Vagina (tissue), 2 donors: ENCODE data around the gene PPP4C.

Source experiments
- CTCF ChIP-seq, 3 experiments: fragments of 450-650 bp in 2 of 3; fragments of 200-600 bp in 1 of 3; sonication (generic) in 1 of 3; IDR thresholded peaks; one replicate each; pipeline ENCODE4 v1.5.1; 2017 to 2019; ENCODE audit warnings: antibody characterized with exemption in 3 of 3, mild to moderate bottlenecking in 2 of 3, moderate library complexity in 2 of 3
- POLR2A ChIP-seq, 2 donors: fragments of 450-650 bp; IDR thresholded peaks; one replicate each; pipeline ENCODE4 v1.6.1; 2017; ENCODE audit warnings: antibody characterized with exemption in 2 of 2, mild to moderate bottlenecking in 2 of 2, moderate library complexity in 2 of 2
- POLR2AphosphoS5 ChIP-seq, 2 donors: sonication (generic); formaldehyde crosslinking; IDR thresholded peaks; one replicate each; pipeline ENCODE4 v1.9.0; 2017; ENCODE audit warnings: antibody characterized with exemption in 2 of 2, mild to moderate bottlenecking in 2 of 2, low read depth in 1 of 2; ENCODE audit not compliant: insufficient read depth in 1 of 2

- no peak for TF ChIP-seq POLR2A (IDR thresholded peaks at IDR 0.05)
- TF ChIP-seq POLR2AphosphoS5 (IDR thresholded peaks at IDR 0.05; ENCODE audit: insufficient read depth in 1 of 2, low read depth in 1 of 2), result no peak
- TF ChIP-seq CTCF (IDR thresholded peaks at IDR 0.05), result no peak
Observed at GRCh38 chr16:30132591-30132990, 56.8 kb downstream of the PPP4C start.
